A673 (cell line): Measurements from ENCODE around the gene SLC66A3. TPM values are rescaled to one million over a fixed set of nuclear protein-coding genes. Genes with fewer than 3 reads are reported as not detected.

Experiments used
- BruUV-seq: library from RNA; stranded (reverse); fragments of 400-500 nt; replicated peaks from 2 replicates; lab custom pipeline; 2021; lab: Mats Ljungman, UMichigan
- CTCF ChIA-PET: fragments of 300-600 bp; sonication (Branson Sonifier 250); formaldehyde crosslinking; loops from one replicate; lab custom pipeline; 2022; ENCODE audit warnings: antibody characterized with exemption; lab: Charles Lee
- POLR2A ChIA-PET: fragments of 300-600 bp; sonication (Branson Sonifier 250); formaldehyde crosslinking; loops from one replicate; lab custom pipeline; 2022; ENCODE audit warnings: antibody characterized with exemption; ENCODE audit not compliant: low non-redundant PET; lab: Charles Lee
- DNase-seq: peaks from one replicate; pipeline ENCODE4 v3.0.0-alpha.2; 2015; ENCODE audit warnings: low spot score
- H3K27ac ChIP-seq: fragments of 200-600 bp; sonication (generic); 2 replicates; pipeline ENCODE4 v1.5.1; 2016; ENCODE audit warnings: mixed run types, low read depth, mild to moderate bottlenecking, mixed read lengths, antibody characterized with exemption, low read length; ENCODE audit not compliant: poor library complexity, severe bottlenecking
- H3K27me3 ChIP-seq: fragments of 200-600 bp; sonication (generic); replicated peaks from 2 replicates; pipeline ENCODE4 v1.6.1; 2017; ENCODE audit warnings: mixed run types, low read depth, mild to moderate bottlenecking, mixed read lengths, antibody characterized with exemption, low read length; ENCODE audit not compliant: insufficient read depth, poor library complexity
- H3K36me3 ChIP-seq: fragments of 200-600 bp; sonication (generic); 2 replicates; pipeline ENCODE4 v1.6.1; 2016; ENCODE audit warnings: mixed run types, mild to moderate bottlenecking, mixed read lengths, antibody characterized with exemption, low read length; ENCODE audit not compliant: insufficient read depth, poor library complexity, severe bottlenecking
- H3K4me1 ChIP-seq: fragments of 200-600 bp; sonication (generic); 2 replicates; pipeline ENCODE4 v1.6.1; 2017; ENCODE audit warnings: mixed run types, mild to moderate bottlenecking, mixed read lengths, antibody characterized with exemption, low read length; ENCODE audit not compliant: insufficient read depth, poor library complexity, severe bottlenecking
- H3K4me3 ChIP-seq: fragments of 200-600 bp; sonication (generic); 2 replicates; pipeline ENCODE4 v1.5.1; 2016; ENCODE audit warnings: low read depth, mixed run types, mild to moderate bottlenecking, mixed read lengths, low read length; ENCODE audit not compliant: poor library complexity, severe bottlenecking
- H3K9me3 ChIP-seq: fragments of 200-600 bp; sonication (generic); 2 replicates; pipeline ENCODE4 v1.6.1; 2016; ENCODE audit warnings: mixed run types, low read depth, mild to moderate bottlenecking, mixed read lengths, antibody characterized with exemption, low read length; ENCODE audit not compliant: poor library complexity, severe bottlenecking
- CTCF ChIP-seq: fragments of 300-800, 200-600 bp; sonication (generic); conservative IDR thresholded peaks from 2 replicates; pipeline ENCODE4 v1.5.1; 2017; ENCODE audit warnings: low read depth, mild to moderate bottlenecking, antibody characterized with exemption, low read length, moderate library complexity, mixed read lengths
- EZH2 ChIP-seq: fragments of 200-600 bp; sonication (generic); IDR thresholded peaks from 2 replicates; pipeline ENCODE4 v1.6.1; 2017; ENCODE audit warnings: borderline replicate concordance, low read depth, mild to moderate bottlenecking, mixed read lengths, antibody characterized with exemption, low read length; ENCODE audit not compliant: poor library complexity, severe bottlenecking
- intact Hi-C: fragments of 100-400 bp; cut with micrococcal nuclease; formaldehyde crosslinking; loops from one replicate; pipeline ENCODE4 v1.10.0; 2022; ENCODE audit not compliant: unreplicated experiment
- total RNA-seq: library from RNA; stranded (reverse); gene quantifications from 2 replicates; pipeline ENCODE4 v1.2.3, GENCODE V29; 2021

The SLC66A3 gene
- total RNA-seq, 1 experiment from 2014 or later: 2.7 TPM

- intact Hi-C loops: no loop called here
- no peaks in the 10 kb centered on the region for H3K4me1 ChIP-seq
- TF ChIP-seq EZH2: no peak
- TF ChIP-seq CTCF: no peak
- DNase-seq: no peak
- no peaks in the 10 kb centered on the region for H3K9me3 ChIP-seq
- no TSS peak for BruUV-seq
- CTCF ChIA-PET: no interaction called here
- no peak overlapping the region for H3K4me3 ChIP-seq
- POLR2A ChIA-PET: no interaction called here
- no peaks in the 10 kb centered on the region for H3K27me3 ChIP-seq
- H3K36me3 ChIP-seq: peaks cover 76% of the 10 kb centered on the region
- H3K27ac ChIP-seq: no peak overlapping the region
These were observed 41.0 kb downstream of the SLC66A3 start for GRCh38 chr2:11196246-11196645.

DNA sequence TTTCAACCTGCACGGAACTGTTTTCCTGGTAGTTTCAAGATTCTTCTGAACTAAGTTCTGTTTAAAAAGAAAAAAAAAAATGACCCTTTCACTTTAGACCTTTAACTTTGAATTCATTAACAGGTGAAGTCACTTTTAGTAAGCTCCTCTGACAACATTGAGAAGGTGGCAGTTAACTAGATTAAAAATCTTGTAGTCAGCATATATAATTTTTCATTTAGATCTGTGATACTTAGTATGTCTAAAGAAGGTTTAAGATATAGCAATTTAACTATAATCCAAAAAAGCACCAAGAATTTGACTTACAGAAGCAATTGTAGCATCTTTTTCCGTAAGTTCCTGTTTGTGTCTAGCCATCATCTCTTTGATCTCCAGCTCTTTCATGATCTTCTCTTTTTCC is 45.4 kb downstream of the SLC66A3 start:
- BruUV-seq: no TSS peak
- DNase-seq: no peak
- H3K36me3 ChIP-seq: peaks cover 48% of the 10 kb centered on the region
- no peaks in the 10 kb centered on the region for H3K9me3 ChIP-seq
- ChIA-PET CTCF (no interaction called here), POLR2A (no interaction called here)
- intact Hi-C loops: no loop called here
- H3K4me1 ChIP-seq: no peaks in the 10 kb centered on the region
- TF ChIP-seq EZH2 (no peak), CTCF (no peak)
- no peaks in the 10 kb centered on the region for H3K27me3 ChIP-seq
- no peak overlapping the region for H3K27ac ChIP-seq
- no peak overlapping the region for H3K4me3 ChIP-seq

DNA sequence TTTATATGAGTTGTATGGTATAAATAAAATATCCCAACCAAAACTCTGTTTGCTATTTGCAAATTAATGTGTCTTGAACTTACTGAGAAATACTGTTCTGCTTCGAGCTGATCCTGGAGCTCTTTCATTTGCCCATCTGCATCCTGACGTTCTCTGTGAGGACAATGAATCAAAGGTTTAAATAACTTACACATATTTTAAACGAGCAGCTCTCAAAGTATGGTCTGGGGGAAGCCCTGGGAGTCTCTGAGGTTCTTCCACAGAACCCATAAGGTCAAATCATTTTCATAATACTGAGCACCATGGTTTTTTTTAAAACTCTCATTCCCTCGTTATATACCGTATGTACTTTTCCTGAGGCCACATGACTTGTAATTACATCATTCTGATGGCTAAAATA is 46.7 kb downstream of the SLC66A3 start:
- H3K4me3 ChIP-seq: no peak overlapping the region
- DNase-seq: no peak
- peaks cover 35% of the 10 kb centered on the region for H3K36me3 ChIP-seq
- ChIA-PET POLR2A (no interaction called here), CTCF (no interaction called here)
- no peaks in the 10 kb centered on the region for H3K27me3 ChIP-seq
- no peaks in the 10 kb centered on the region for H3K9me3 ChIP-seq
- BruUV-seq: no TSS peak
- TF ChIP-seq EZH2 (no peak), CTCF (no peak)
- intact Hi-C loops: no loop called here
- no peaks in the 10 kb centered on the region for H3K4me1 ChIP-seq
- H3K27ac ChIP-seq: no peak overlapping the region
